Bronchial epithelial cell (primary cell): ENCODE data around the gene GJC2. TPM values are rescaled to one million over a fixed set of nuclear protein-coding genes. Genes with fewer than 3 reads are reported as not detected.

Experiments
- DNase-seq: peaks from one replicate; pipeline ENCODE4 v3.0.0-alpha.2; 2010; ENCODE audit warnings: low read depth
- FAIRE-seq: peaks from 2 replicates; lab custom pipeline; 2011; peaks lifted over from hg19 to GRCh38; lab: Jason Lieb, UNC
- H3K27me3 ChIP-seq: 2 replicates; pipeline ENCODE4 v1.5.1; 2011; ENCODE audit warnings: low read length; ENCODE audit not compliant: control insufficient read depth, insufficient read depth
- H3K36me3 ChIP-seq: 2 replicates; pipeline ENCODE4 v1.5.1; 2011; ENCODE audit warnings: low read length; ENCODE audit not compliant: control insufficient read depth, insufficient read depth
- H3K4me3 ChIP-seq: 2 replicates; pipeline ENCODE4 v1.5.1; 2011; ENCODE audit warnings: mild to moderate bottlenecking, low read depth, low read length, control low read depth
- CTCF ChIP-seq: IDR thresholded peaks from 2 replicates; pipeline ENCODE4 v1.5.1; 2011; ENCODE audit warnings: mild to moderate bottlenecking, moderate library complexity, low read length, control low read depth, inconsistent platforms; ENCODE audit not compliant: insufficient read depth, severe bottlenecking
- total RNA-seq: library from RNA; depleted of rRNA; stranded (reverse); fragments of >200 nt; gene quantifications from 2 replicates; pipeline ENCODE4 v1.2.1, GENCODE V29; 2014

GJC2 gene
- total RNA-seq, 1 donor from 2014 or later: 5.5 TPM

DNA sequence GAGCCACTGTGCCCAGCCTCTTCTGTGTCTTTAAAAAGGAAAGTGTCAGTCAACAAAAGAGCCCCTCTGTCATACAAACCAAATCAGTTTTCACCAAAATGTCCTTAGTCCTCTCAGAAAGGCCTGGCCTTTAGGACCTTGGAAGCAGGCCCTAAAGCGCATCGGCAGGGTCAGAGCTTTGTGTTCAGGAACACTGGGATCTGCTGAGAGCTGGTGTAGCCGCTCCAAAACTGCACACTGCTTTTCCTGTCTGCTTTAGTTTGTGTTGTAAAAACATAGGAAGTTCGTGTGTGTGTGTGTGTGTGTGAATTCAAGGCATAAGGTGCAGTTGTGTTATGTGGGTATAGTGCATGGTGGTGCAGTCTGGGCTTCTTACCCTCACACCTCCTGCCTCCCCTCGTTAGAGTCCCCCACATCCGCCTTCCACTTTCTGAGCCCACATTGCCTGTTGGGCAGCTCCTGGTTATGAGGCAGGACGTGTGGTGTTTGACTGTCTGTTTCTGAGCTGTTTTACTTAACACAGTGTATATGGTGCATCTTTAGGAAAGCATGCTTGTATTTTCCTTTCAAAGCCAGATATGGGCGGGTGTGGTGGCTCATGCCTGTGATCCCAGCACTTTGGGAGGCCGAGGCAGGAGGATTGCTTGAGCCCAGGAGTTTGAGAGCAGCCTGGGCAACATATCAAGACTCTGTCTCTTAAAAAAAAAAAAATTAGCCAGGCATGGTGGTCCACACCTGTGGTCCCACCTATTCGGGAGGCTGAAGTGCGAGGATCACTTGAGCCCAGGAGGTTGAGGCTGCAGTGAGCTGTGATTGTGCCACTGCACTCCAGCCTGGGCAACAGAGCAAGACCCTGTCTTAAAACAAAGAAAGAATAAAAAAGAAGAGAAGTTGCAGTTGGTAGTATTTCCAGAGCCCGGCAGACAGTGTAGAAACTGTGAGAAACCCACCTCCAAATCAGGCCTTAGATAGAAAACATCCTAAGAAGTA is 28.3 kb downstream of the GJC2 start:
- no peak for TF ChIP-seq CTCF
- Histone ChIP-seq H3K27me3 (no peaks in the 10 kb centered on the region), H3K4me3 (no peak overlapping the region), H3K36me3 (peaks cover 7% of the 10 kb centered on the region)
- DNase-seq (no peak), FAIRE-seq (no peak)

- Histone ChIP-seq H3K4me3 (no peak overlapping the region), H3K27me3 (no peaks in the 10 kb centered on the region), H3K36me3 (peaks cover 7% of the 10 kb centered on the region)
- no peak for FAIRE-seq
- no peak for TF ChIP-seq CTCF
- no peak for DNase-seq
Measured at GRCh38 chr1:228178737-228179684, 29.3 kb downstream of the GJC2 start.

DNA sequence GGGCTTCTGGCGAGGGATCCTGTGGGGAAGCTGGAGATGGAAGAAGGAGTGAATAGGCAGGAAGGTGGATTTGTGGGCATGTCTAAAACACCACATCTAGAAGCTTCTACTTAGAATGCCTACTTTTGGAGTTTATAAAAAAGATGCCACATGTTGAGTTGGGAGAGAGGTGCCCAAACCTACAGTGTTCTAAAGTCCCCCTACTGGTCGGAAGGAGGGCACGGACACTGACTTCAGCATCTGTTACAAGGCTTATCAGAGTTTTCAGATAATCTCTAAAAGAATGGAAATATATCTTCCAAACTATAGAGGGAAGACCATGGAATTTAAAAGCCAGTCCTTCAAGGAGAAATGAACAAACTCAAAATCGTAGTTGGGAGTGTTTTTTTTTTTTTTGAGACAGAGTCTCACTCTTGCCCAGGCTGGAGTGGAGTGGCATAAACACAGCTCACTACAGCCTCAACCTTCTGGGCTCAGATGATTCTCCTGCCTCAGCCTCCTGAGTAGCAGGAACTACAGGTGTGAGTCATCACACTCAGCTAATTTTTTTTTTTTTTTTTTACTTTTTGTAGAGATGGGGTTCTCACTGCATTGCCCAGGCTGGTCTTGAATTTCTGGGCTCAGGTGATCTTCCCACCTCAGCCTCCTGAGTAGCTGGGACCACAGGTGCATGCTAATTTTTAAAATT is 30.7 kb downstream of the GJC2 start:
- Histone ChIP-seq H3K36me3 (peaks cover under 1% of the 10 kb centered on the region), H3K27me3 (no peaks in the 10 kb centered on the region), H3K4me3 (no peak overlapping the region)
- TF ChIP-seq CTCF: no peak
- FAIRE-seq: no peak
- DNase-seq: no peak

- FAIRE-seq: no peak
- H3K4me3 ChIP-seq: no peak overlapping the region
- no peaks in the 10 kb centered on the region for H3K27me3 ChIP-seq
- no peaks in the 10 kb centered on the region for H3K36me3 ChIP-seq
- DNase-seq: no peak
- TF ChIP-seq CTCF: no peak
Measured at GRCh38 chr1:228180959-228181644, 31.4 kb downstream of the GJC2 start.

DNA sequence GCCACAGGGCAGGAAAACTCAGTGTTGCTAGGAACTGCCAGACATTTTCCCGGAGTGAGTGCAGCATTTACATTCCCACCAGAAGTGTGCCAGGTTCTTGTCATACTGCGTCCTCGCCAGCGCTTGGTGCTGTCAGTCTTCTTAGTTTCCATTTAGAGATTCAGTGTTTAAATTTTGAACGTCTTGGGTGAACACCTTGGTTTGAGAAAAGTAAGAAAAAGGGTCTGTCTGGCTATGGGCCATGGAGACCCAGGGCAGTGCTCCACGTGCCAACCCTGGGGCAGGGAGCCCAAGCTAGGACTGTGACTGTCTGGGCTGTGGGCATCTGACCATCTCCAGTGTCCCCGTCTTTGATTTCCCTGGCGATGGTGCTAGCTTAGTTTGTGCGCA is 31.9 kb downstream of the GJC2 start:
- Histone ChIP-seq H3K36me3 (no peaks in the 10 kb centered on the region), H3K27me3 (no peaks in the 10 kb centered on the region), H3K4me3 (no peak overlapping the region)
- DNase-seq: no peak
- TF ChIP-seq CTCF: no peak
- no peak for FAIRE-seq
